Stomach (tissue), 4 donors: ENCODE measurements around the gene RPAP2.

ENCODE experiments used
- EP300 ChIP-seq: sonication (generic); formaldehyde crosslinking; IDR thresholded peaks from one replicate; pipeline ENCODE4 v1.6.1; 2017; ENCODE audit warnings: antibody characterized with exemption
- POLR2A ChIP-seq, 4 donors: fragments of 450-650 bp; IDR thresholded peaks; one replicate each; pipeline ENCODE4 v1.6.1; 2016; ENCODE audit warnings: antibody characterized with exemption in 4 of 4, control low read depth in 2 of 4, mild to moderate bottlenecking in 1 of 4, moderate library complexity in 1 of 4
- POLR2AphosphoS5 ChIP-seq, 3 donors: sonication (generic); formaldehyde crosslinking; IDR thresholded peaks; one replicate each; pipeline ENCODE4 v1.6.1; 2016; ENCODE audit warnings: antibody characterized with exemption in 3 of 3
- TF ChIP-seq, protein P1 (sequence below), 7 experiments: fragments of 450-650 bp in 4 of 7; fragments of 200-600 bp in 3 of 7; sonication (generic) in 3 of 7; IDR thresholded peaks; one replicate each; pipeline ENCODE4 v1.5.1; 2016 to 2019; ENCODE audit warnings: antibody characterized with exemption in 7 of 7, control low read depth in 2 of 7, mild to moderate bottlenecking in 1 of 7

DNA sequence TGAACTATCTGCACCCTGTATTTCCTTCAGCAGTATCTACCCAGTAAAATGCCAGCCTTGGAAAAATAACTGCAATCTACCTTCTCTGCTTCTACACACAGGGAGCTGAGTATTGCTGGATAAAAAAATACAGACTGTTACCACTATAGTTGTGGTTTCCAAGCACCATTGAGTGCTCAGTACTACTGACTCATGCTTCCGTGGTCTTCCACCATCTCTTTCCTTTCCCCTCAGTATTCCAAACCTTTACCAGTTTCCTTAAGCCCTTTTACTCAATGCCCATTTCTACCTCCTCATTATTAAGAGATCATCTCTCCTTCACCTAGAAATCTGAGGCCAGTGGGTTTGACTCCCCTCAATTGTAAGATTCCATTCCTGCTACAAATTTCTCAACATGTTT, 23.9 kb upstream of the RPAP2 start:
- TF ChIP-seq EP300 (no peak), POLR2AphosphoS5 (IDR thresholded peaks at IDR 0.05) (no peak), POLR2A (IDR thresholded peaks at IDR 0.05) (no peak)
- TF ChIP-seq, protein P1, sequence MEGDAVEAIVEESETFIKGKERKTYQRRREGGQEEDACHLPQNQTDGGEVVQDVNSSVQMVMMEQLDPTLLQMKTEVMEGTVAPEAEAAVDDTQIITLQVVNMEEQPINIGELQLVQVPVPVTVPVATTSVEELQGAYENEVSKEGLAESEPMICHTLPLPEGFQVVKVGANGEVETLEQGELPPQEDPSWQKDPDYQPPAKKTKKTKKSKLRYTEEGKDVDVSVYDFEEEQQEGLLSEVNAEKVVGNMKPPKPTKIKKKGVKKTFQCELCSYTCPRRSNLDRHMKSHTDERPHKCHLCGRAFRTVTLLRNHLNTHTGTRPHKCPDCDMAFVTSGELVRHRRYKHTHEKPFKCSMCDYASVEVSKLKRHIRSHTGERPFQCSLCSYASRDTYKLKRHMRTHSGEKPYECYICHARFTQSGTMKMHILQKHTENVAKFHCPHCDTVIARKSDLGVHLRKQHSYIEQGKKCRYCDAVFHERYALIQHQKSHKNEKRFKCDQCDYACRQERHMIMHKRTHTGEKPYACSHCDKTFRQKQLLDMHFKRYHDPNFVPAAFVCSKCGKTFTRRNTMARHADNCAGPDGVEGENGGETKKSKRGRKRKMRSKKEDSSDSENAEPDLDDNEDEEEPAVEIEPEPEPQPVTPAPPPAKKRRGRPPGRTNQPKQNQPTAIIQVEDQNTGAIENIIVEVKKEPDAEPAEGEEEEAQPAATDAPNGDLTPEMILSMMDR (IDR thresholded peaks at IDR 0.05) = no peak
